VCaP (cell line): Measurements from ENCODE around the gene LMBR1.

ENCODE experiments used
- H3K27ac ChIP-seq: fragments of 450-650 bp; 2 replicates; pipeline ENCODE4 v1.5.1; 2017
- CTCF ChIP-seq: fragments of 450-650 bp; conservative IDR thresholded peaks from 2 replicates; pipeline ENCODE4 v1.5.1; 2017; ENCODE audit warnings: mild to moderate bottlenecking, moderate library complexity

LMBR1 gene

GRCh38 chr7:156896388-156897022 lies 3.5 kb upstream of the LMBR1 start:
- no peak overlapping the region for H3K27ac ChIP-seq
- no peak for TF ChIP-seq CTCF

GRCh38 chr7:156895024-156895780 lies 2.2 kb upstream of the LMBR1 start:
- no peak for TF ChIP-seq CTCF

GRCh38 chr7:156892081-156892800 lies 742 bp downstream of the LMBR1 start:
- no peak for TF ChIP-seq CTCF
- H3K27ac ChIP-seq = peak overlapping the region; percentile 90

More at GRCh38 chr7:156895024-156895780, 2.2 kb upstream of the LMBR1 start:
- H3K27ac ChIP-seq = no peak overlapping the region

GRCh38 chr7:156889746-156890145 lies 3.2 kb downstream of the LMBR1 start:
- no peak for TF ChIP-seq CTCF
- no peak overlapping the region for H3K27ac ChIP-seq

GRCh38 chr7:156889089-156889488 lies 3.9 kb downstream of the LMBR1 start:
- no peak for TF ChIP-seq CTCF
- H3K27ac ChIP-seq = no peak overlapping the region

- no peak for TF ChIP-seq CTCF
- peak overlapping the region; percentile 11; the same call in 1 of the 2 replicates for H3K27ac ChIP-seq
Observed at GRCh38 chr7:156886020-156886795, 6.8 kb downstream of the LMBR1 start.
